ENCODE measurements around the gene PYGL.

The PYGL gene

GRCh38 chr14:50871228-50871627 lies 73.1 kb downstream of the PYGL start:
- DNase-seq = no peak

GRCh38 chr14:50865391-50866076 lies 78.7 kb downstream of the PYGL start:
- DNase-seq = no peak

DNA sequence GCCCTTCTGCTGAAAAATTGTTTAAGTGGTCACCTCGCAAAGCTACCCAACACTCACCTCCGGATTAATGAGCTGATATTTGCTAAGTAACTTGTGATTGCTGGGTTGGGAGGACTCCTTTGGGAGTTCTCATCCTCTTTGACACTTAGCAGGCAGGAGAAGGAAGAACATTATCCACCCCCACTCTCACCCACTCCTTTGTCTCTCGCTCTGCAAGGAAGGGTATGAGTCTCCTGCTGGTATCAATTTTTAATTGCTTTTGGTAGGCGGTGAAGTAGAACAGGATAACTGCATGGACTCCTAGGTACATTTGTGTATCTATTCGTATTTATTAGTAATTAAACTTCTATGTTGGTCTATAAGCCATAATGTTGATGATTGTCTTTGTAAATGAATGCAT lies 79.3 kb downstream of the PYGL start:
- DNase-seq = no peak

GRCh38 chr14:50864237-50864636 lies 80.0 kb downstream of the PYGL start:
- no peak for DNase-seq

- DNase-seq = no peak
Observed at GRCh38 chr14:50862036-50862570, 82.2 kb downstream of the PYGL start.

- peak; percentile 87 for DNase-seq
Observed at GRCh38 chr14:50860478-50861086, 83.7 kb downstream of the PYGL start.

- no peak for DNase-seq
Observed at GRCh38 chr14:50859296-50859624, 85.0 kb downstream of the PYGL start.

DNA sequence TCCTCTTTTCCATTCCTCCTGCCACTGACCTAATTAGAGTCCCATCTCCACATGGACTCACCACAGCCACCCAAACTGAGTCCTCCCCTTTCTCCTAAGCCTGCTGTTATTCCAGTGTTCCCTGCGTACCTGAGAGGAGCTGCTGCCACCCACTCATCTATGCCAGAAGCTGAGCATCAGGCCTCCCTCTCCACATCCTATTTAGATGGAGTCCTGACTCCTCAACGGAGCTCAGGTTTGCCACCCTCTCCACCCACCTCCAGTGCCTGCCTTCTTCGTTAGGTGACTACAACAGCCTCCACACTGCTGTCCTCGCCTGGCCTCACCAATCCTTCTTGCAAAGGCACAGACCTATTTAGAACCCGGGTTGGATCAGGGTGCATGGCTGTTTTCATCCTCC lies 87.6 kb downstream of the PYGL start:
- DNase-seq = no peak

- DNase-seq = no peak
Observed at GRCh38 chr14:50855558-50855957, 88.7 kb downstream of the PYGL start.
